Fibroblast of lung (primary cell): ENCODE measurements around the gene LAMA5. TPM values are rescaled to one million over a fixed set of nuclear protein-coding genes. Genes with fewer than 3 reads are reported as not detected.

Experiments
- DNase-seq, 2 donors: peaks; one replicate each; pipeline versions ENCODE4 v3.0.0 to v3.0.0-alpha.2; 2010; ENCODE audit warnings: low read depth in 2 of 2
- H2AFZ ChIP-seq: 2 replicates; pipeline ENCODE4 v1.5.1; 2012; ENCODE audit warnings: low read length, control low read depth, inconsistent platforms
- H3K27ac ChIP-seq: 2 replicates; pipeline ENCODE4 v1.5.1; 2011; ENCODE audit warnings: low read length, control low read depth; ENCODE audit not compliant: insufficient read depth
- H3K27me3 ChIP-seq: 2 replicates; pipeline ENCODE4 v1.5.1; 2011; ENCODE audit warnings: mild to moderate bottlenecking, low read length; ENCODE audit not compliant: control insufficient read depth, insufficient read depth
- H3K36me3 ChIP-seq: 2 replicates; pipeline ENCODE4 v1.5.1; 2011; ENCODE audit warnings: low read length; ENCODE audit not compliant: control insufficient read depth, insufficient read depth
- H3K4me1 ChIP-seq: 2 replicates; pipeline ENCODE4 v1.5.1; 2011; ENCODE audit warnings: low read length; ENCODE audit not compliant: control insufficient read depth, insufficient read depth; ENCODE audit errors: extremely low read depth
- H3K4me2 ChIP-seq: 2 replicates; pipeline ENCODE4 v1.5.1; 2011; ENCODE audit warnings: low read length, control low read depth; ENCODE audit not compliant: insufficient read depth; ENCODE audit errors: extremely low read depth
- H3K4me3 ChIP-seq, 4 experiments: fragments of 200-600 bp in 1 of 4; sonication (generic) in 1 of 4; replicated peaks in 1 of 4; 2 replicates each; pipeline ENCODE4 v1.5.1; 2011 to 2016; ENCODE audit warnings: low read length in 4 of 4, low read depth in 3 of 4, mild to moderate bottlenecking in 3 of 4, control low read depth in 2 of 4, inconsistent platforms in 1 of 4, mixed read lengths in 1 of 4; ENCODE audit not compliant: insufficient read depth in 1 of 4; ENCODE audit errors: control extremely low read depth in 1 of 4
- H3K79me2 ChIP-seq: 2 replicates; pipeline ENCODE4 v1.5.1; 2012; ENCODE audit warnings: mild to moderate bottlenecking, low read length, inconsistent platforms; ENCODE audit not compliant: control insufficient read depth, insufficient read depth
- H3K9ac ChIP-seq: 2 replicates; pipeline ENCODE4 v1.5.1; 2011; ENCODE audit warnings: mild to moderate bottlenecking, low read length, control low read depth; ENCODE audit not compliant: insufficient read depth
- H3K9me3 ChIP-seq: 2 replicates; pipeline ENCODE4 v1.5.1; 2012; ENCODE audit warnings: low read depth, low read length; ENCODE audit not compliant: control insufficient read depth, insufficient read depth
- H4K20me1 ChIP-seq: 2 replicates; pipeline ENCODE4 v1.5.1; 2011; ENCODE audit warnings: low read length; ENCODE audit not compliant: control insufficient read depth, insufficient read depth; ENCODE audit errors: extremely low read depth
- EZH2 ChIP-seq: IDR thresholded peaks from 2 replicates; pipeline ENCODE4 v1.5.1; 2012; ENCODE audit warnings: low read length, control low read depth, mild to moderate bottlenecking; ENCODE audit errors: missing control alignments
- polyA plus RNA-seq, 2 donors: library from polyadenylated mRNA; depleted of rRNA in 1 of 2; stranded (reverse) in 1 of 2; unstranded in 1 of 2; fragments of >200 nt; gene quantifications; 2 replicates each; pipeline ENCODE4 v1.2.1, GENCODE V29; 2011 to 2012; ENCODE audit warnings: missing spikeins in 1 of 2
- total RNA-seq: library from RNA; depleted of rRNA; stranded (reverse); fragments of >200 nt; gene quantifications from 2 replicates; pipeline ENCODE4 v1.2.1, GENCODE V29; 2014
- TF ChIP-seq, protein P1 (sequence below), 2 donors: IDR thresholded peaks in 1 of 2; conservative IDR thresholded peaks in 1 of 2; 1 replicate in 1 of 2; 2 replicates in 1 of 2; pipeline ENCODE4 v1.5.1; 2011 to 2012; ENCODE audit warnings: low read length in 2 of 2, control low read depth in 1 of 2, inconsistent platforms in 1 of 2, low read depth in 1 of 2, mild to moderate bottlenecking in 1 of 2

The LAMA5 gene
- total and polyA plus RNA-seq, 2 donors (not counting 1 experiment from before 2014, with no cell fraction given), result 1.5 to 81.6 TPM

DNA sequence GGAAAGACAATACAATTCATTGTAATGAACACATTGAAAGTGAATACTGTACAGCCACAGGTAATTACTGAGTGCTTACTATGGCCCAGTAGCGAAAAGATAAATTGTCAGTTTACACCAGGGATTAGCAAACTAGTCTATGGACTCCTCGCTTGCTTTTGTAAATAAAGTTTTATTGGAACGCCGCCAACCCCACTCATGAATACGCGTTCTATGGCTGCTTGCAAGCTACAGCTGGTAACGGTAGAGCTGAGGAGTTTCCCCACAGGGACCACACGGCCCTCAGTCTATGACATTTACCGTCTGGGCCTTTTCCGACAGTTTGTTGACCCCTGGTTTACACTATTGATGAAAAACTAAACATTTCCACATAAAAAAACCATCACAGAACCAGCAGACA is 24.2 kb downstream of the LAMA5 start:
- no peaks in the 10 kb centered on the region for H3K79me2 ChIP-seq
- H3K36me3 ChIP-seq, result peaks cover 16% of the 10 kb centered on the region
- no peak overlapping the region for H3K4me2 ChIP-seq
- no peaks in the 10 kb centered on the region for H4K20me1 ChIP-seq
- H3K9ac ChIP-seq, result no peak overlapping the region
- DNase-seq, result peak in 1 of 2 donors; percentile 56
- H3K27me3 ChIP-seq, result no peaks in the 10 kb centered on the region
- H3K27ac ChIP-seq, result no peak overlapping the region
- H3K4me1 ChIP-seq, result no peaks in the 10 kb centered on the region
- TF ChIP-seq, protein P1, sequence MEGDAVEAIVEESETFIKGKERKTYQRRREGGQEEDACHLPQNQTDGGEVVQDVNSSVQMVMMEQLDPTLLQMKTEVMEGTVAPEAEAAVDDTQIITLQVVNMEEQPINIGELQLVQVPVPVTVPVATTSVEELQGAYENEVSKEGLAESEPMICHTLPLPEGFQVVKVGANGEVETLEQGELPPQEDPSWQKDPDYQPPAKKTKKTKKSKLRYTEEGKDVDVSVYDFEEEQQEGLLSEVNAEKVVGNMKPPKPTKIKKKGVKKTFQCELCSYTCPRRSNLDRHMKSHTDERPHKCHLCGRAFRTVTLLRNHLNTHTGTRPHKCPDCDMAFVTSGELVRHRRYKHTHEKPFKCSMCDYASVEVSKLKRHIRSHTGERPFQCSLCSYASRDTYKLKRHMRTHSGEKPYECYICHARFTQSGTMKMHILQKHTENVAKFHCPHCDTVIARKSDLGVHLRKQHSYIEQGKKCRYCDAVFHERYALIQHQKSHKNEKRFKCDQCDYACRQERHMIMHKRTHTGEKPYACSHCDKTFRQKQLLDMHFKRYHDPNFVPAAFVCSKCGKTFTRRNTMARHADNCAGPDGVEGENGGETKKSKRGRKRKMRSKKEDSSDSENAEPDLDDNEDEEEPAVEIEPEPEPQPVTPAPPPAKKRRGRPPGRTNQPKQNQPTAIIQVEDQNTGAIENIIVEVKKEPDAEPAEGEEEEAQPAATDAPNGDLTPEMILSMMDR (conservative IDR thresholded peaks at IDR 0.05 in 1 of 2, IDR thresholded peaks at IDR 0.05 in 1 of 2; ENCODE audit: low read depth in 1 of 2, low read length in 2 of 2), result no peak
- TF ChIP-seq EZH2, result no peak
- H3K9me3 ChIP-seq, result no peaks in the 10 kb centered on the region
- no peak overlapping the region for H3K4me3 ChIP-seq
- H2AFZ ChIP-seq, result no peak overlapping the region

- no peaks in the 10 kb centered on the region for H3K27me3 ChIP-seq
- no peaks in the 10 kb centered on the region for H3K79me2 ChIP-seq
- H2AFZ ChIP-seq, result no peak overlapping the region
- no peak overlapping the region for H3K4me2 ChIP-seq
- peaks cover 14% of the 10 kb centered on the region for H3K36me3 ChIP-seq
- H3K9me3 ChIP-seq, result no peaks in the 10 kb centered on the region
- no peak overlapping the region for H3K27ac ChIP-seq
- TF ChIP-seq, protein P1 (conservative IDR thresholded peaks at IDR 0.05 in 1 of 2, IDR thresholded peaks at IDR 0.05 in 1 of 2; ENCODE audit: low read depth in 1 of 2, low read length in 2 of 2), result no peak
- TF ChIP-seq EZH2, result no peak
- no peaks in the 10 kb centered on the region for H3K4me1 ChIP-seq
- H4K20me1 ChIP-seq, result no peaks in the 10 kb centered on the region
- no peak overlapping the region for H3K4me3 ChIP-seq
- no peak overlapping the region for H3K9ac ChIP-seq
- DNase-seq, result no peak
These were observed 27.5 kb downstream of the LAMA5 start for GRCh38 chr20:62339647-62340062.

- Histone ChIP-seq H3K9me3 (no peaks in the 10 kb centered on the region), H3K4me2 (no peak overlapping the region), H3K27ac (no peak overlapping the region), H3K36me3 (peaks cover 23% of the 10 kb centered on the region), H2AFZ (no peak overlapping the region), H3K4me3 (no peak overlapping the region), H3K27me3 (no peaks in the 10 kb centered on the region), H3K79me2 (no peaks in the 10 kb centered on the region), H3K4me1 (no peaks in the 10 kb centered on the region), H3K9ac (no peak overlapping the region), H4K20me1 (no peaks in the 10 kb centered on the region)
- TF ChIP-seq EZH2, result no peak
- TF ChIP-seq, protein P1 (conservative IDR thresholded peaks at IDR 0.05 in 1 of 2, IDR thresholded peaks at IDR 0.05 in 1 of 2; ENCODE audit: low read depth in 1 of 2, low read length in 2 of 2), result no peak
- DNase-seq, result no peak
These were observed 28.9 kb downstream of the LAMA5 start for GRCh38 chr20:62338294-62338620.
